ENCODE results near the gene NKAIN2. TPM values are rescaled to one million over a fixed set of nuclear protein-coding genes. Genes with fewer than 3 reads are reported as not detected.

The NKAIN2 gene
- total RNA-seq, 2 donors from 2014 or later, result 2.4 to 2.7 TPM

DNA sequence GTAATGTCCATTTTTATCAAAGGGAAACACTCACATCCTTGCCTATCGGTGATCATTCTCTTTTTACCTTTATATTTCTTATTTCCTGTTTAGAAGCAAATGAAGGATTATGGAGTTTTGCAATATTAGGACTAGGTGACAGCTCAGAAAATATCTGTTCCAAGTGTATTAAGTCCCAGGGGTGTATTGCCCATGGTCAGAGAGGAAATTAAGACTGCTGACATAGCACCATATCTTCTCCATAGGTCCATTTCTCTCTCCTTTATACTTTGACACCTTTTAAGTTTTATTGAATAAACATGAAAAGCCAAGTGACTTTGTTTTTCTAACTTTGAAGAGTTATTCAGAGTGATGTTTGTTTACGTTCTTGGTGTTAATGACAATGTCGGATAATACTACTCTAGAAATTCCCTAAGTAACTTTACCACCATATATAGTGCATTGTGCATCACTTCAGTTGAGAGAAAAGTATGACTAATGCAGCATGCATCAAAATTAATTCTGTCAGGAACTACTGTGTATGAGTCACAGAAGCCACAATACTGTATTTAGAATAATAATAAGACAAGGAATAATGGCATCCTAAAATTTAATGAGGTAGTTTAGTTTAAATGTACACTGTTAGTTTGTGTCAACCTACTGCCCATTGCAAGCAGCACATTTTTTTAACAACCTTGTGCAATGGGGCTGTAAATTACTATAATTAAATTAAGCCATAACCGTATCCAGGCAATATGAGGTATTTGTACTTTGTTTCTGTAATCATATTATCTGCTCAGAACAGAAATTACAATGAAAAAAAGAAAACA is 684.2 kb downstream of the NKAIN2 start:
- intact Hi-C loops (cut with DNase I), result no loop called here
- ATAC-seq (no peak), DNase-seq (no peak)

DNA sequence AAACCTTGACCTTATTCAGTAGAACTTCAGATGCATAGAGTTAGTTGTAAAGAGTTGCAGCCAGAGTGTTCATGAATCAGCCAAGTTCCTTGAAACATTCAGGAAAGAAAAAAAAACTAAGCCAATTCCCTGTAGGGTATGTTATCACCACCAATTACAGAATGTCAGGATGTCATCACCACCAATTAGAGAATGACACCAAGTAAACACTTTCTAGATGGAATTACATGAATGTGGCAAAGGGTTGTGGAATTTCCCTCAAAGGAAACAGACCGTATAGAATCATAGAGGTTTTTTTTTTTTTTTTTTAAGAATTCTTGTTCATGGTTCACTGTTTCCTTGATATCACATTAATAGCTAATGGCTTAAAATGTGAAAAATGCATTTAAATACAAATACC is 686.5 kb downstream of the NKAIN2 start:
- intact Hi-C loops (cut with DNase I), result no loop called here
- ATAC-seq, result no peak

DNA sequence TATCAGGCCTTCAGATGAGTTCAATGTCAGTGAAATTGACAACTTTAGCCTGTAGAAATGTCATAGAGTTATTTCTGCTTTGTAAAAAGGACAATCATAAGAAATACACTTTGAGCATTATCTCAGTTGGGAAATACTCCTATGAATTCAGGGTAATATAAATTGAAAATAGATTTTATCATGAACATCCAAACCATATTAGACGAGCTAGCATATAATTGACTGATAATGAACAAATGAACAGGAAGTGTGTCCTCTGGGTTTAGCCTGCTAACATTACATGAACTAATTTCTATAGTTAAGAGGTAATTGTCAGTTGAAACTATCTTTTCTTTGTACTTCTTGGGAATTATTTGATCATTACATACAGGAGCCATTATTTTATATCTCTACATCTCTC is 689.6 kb downstream of the NKAIN2 start:
- no peak for DNase-seq
- intact Hi-C loops (cut with DNase I), result no loop called here
- ATAC-seq, result no peak

More for the DNA sequence above, 686.5 kb downstream of the NKAIN2 start:
- no peak for DNase-seq

DNA sequence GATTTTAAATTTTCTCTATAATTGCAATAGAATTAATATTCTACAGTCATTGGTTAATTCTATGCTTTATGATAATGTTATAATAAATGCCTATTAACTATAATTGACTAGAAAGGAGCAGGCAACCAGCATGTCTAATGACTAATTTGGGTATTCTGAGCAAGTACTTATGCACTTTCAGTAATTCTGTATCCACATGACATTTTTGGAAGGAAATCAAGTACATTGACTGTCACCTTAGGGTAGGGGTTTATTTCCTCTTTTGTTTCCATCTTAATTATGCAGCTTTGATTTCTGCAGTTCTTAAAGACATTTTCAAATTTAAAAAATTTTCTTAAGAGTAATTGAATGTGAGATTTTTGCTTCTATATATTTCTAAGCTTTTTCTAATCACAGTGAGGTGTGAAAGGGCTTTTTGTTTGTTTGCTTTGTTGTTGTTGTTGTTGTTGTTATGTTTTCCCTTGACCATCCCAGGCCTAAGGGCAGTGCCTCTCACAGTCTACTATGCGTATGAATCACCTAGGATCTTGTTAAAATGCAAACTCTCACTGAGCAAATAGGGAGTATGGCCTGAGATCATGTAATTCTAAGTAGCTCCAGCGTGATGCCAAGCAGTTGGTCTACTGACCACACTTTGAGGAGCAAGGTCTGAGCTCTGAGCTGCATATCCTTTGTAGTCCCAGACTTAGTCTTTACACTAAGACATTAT is 691.4 kb downstream of the NKAIN2 start:
- no peak for ATAC-seq
- no peak for DNase-seq
- intact Hi-C loops (cut with DNase I), result no loop called here

DNA sequence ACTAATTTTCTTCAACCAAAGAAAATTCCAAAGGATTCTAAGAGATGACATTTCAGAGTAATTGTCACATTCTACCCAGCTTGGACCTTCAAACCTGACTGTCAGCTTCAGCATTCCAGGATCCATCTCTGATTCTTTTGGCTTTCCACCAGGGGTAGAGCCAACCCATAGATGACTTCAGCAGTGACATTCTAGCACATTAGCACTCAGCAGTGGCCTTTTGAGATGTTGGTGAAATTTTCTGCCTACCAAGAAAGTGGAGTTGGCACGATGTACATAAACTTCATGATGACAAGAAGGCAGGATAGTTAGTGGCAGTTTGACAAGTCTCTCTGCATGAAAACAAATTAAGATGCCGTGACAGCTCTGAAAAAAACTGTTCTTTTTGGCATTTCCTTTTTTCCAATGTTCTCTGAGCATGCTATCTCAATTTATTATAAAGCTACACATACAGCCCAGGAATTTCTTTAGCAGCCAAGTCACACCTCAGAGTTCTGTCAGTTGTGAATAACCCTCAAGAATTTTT is 692.1 kb downstream of the NKAIN2 start:
- intact Hi-C loops (cut with DNase I), result no loop called here
- ATAC-seq (no peak), DNase-seq (no peak)

DNA sequence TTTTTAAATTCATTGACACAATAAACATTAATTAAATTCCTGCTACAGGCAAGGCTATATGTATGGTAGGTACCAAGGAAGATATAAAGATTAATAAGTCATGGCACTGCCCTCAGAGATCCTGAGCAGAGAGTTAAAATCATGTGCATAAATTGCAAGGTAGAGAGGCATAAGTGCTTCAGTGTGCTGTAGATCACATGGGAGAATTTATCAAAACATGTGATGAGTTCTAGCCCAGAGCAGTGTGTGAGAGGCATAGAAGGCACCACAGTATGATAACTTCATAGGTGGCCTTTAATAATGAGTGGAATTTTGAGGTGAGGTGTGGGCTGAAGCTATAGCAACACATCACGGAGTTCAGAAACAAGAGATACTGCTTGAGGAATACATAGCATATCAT is 692.7 kb downstream of the NKAIN2 start:
- intact Hi-C loops (cut with DNase I), result no loop called here
- no peak for ATAC-seq
- no peak for DNase-seq

DNA sequence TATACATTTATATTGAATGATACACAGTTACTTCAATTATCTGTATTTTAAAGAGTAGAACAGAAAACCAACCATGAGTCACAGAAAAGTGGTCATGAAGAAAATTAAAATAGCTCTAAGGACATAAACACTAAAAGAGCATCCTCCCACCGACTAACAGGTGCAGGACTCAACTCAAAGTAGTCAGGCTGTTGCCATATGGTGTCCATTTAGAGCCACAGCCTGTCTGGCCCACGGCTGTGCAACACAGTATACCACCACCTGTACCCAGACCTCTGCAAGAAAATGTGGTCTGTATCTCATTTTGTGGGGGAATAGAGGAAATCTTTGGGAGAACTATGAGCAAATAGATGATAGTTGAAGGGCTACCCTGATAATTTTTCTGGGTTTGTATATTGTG is 708.8 kb downstream of the NKAIN2 start:
- DNase-seq, result no peak
- ATAC-seq, result no peak
- intact Hi-C loops (cut with DNase I), result no loop called here

DNA sequence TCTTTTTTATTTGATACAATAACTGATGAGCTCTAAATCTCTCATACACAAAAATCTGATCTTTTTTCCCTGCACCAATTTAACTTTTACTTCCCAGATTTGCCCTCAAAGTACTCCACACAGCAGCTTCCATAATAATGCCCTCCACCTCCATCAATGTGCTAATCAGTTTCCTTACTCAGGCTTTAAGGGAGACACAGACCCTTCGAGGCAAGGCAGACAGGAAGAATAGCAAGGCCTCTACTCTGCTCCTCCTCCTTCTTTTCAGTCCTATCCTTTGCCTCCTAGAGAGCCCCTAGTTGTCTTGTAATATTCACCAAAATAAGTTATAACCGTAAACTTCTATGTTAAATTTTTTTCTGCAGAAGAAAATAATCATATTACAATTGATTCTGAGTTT is 713.7 kb downstream of the NKAIN2 start:
- DNase-seq (no peak), ATAC-seq (no peak)
- intact Hi-C loops (cut with DNase I), result no loop called here

DNA sequence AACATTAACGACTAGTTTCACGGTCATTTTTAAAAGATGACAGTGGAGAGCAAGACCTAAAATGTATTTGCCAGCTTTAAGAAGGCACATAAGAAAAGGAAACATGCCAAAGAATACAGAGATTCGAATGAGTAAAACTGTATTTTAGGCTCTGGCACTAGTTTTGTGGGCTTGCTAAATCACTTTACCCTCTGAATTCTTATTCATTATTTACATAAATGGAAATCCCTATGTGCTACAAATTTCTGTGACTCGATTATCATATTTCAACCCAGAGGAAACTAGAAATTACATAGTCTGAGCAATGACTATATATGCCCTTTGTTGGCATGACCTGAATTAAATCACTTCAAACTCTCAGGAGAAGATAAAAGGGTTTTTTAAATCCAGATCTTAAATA is 716.8 kb downstream of the NKAIN2 start:
- DNase-seq (no peak), ATAC-seq (no peak)
- intact Hi-C loops (cut with DNase I), result no loop called here

DNA sequence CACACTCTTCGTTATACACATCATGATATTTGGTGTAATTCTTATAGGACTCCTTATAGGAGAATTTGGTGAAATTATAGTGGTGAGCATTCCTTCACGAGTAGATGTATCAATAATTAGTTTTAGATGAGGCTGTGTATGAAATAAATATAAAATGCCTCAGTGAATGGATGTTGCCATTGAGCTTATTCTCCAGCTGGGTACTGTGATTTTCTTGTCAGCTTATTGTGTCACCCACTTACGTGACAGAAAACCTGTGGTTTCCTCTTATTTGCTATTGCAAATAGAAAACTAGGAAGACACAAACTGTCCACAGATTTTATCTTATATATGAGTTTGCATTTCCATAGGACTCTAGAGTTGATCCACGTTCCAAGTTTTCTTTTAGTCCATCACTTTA is 718.7 kb downstream of the NKAIN2 start:
- ATAC-seq, result no peak
- intact Hi-C loops (cut with DNase I), result no loop called here
- DNase-seq, result no peak

DNA sequence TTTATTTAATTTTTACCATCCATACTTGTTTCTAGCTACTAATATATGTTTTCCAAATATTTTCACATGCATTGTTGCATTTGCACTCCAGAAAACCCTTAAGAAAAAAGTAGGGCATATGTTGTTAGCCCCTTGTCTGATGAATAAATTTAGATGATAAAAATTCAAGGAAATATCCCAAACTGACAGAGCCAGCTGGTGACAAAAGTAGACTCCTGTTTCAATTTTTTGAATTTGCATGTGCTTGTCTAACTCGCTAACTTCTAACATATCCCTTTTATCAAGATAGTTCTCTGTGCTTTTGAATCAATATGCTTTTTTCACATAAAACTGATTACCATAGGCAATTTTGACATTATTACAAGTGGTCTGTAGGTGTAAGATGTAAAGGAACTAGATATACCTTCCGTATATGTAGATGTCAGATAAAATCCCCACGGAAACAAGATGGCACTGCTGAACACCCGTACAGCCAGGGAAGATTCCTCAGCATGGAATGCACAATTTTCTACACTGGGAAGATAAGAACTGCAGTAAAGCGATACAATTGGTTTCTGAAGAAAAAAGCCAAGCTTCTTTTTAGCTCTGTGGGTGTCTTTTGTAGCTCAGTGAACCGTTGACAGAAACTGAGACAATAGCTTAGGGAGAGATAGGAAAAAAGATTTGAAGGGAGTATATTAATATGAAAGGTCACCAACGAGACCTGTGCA is 721.0 kb downstream of the NKAIN2 start:
- intact Hi-C loops (cut with DNase I), result no loop called here

DNA sequence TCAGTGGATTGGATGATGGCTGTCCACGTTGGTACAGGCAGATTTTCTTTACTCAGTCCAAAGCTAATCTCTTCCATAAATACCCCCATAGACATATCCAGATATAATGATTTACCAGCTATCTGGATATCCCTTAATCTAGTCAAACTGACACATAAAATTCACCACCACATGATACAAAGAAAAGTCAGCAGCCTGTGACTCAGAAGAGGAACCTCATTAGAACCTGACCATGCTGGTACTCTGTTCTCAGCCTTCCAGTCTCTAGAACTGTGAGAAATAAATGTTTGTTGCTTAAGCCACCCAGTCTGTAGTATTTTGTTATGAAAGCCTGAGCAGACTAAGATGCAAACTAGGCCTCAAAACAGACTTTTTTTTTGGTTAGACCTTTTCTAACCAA is 727.3 kb downstream of the NKAIN2 start:
- DNase-seq (no peak), ATAC-seq (no peak)
- intact Hi-C loops (cut with DNase I), result no loop called here

More for the DNA sequence above, 721.0 kb downstream of the NKAIN2 start:
- ATAC-seq, result no peak
- no peak for DNase-seq

DNA sequence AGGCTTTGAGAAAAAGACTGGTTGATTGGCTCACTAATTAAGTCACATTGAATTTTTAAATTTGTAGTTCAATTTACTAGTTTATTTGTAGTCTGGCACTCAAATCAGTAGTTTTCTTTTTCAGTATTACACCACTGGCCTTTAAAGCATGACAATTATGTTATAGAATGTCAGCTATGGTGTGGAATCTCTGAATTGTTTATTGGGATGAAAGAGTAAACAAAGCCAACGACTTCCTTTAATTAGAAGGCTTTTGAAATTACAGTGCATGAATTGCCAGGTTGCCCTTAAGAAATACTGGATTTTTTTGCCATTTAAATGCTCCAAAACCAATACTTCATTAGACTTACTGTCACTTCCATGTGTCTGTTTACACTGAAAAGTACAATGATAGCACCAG is 731.6 kb downstream of the NKAIN2 start:
- intact Hi-C loops (cut with DNase I), result no loop called here
- ATAC-seq (no peak), DNase-seq (no peak)

DNA sequence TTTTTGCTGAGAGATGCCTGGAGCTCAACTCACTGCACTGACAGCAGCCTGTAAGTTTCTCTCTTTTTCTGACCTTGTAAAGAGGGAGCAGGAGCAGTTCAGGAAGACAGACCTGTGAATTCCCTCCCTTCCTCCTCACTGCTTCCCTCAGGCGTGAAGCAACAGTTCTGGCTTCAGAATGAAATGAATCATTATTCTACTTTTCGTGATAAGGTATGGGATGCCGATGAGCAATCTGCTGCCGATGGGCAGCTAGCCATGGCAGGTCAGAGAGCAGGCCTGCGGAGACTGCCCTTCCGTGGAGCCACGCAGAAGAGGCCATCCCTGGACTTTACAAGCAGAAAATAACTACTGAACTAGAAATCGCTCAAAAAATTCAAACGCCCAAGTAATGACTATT is 732.1 kb downstream of the NKAIN2 start:
- DNase-seq, result peak; percentile 22
- intact Hi-C loops (cut with DNase I), result no loop called here
- ATAC-seq, result peak in 1 of 2 donors; percentile 95

DNA sequence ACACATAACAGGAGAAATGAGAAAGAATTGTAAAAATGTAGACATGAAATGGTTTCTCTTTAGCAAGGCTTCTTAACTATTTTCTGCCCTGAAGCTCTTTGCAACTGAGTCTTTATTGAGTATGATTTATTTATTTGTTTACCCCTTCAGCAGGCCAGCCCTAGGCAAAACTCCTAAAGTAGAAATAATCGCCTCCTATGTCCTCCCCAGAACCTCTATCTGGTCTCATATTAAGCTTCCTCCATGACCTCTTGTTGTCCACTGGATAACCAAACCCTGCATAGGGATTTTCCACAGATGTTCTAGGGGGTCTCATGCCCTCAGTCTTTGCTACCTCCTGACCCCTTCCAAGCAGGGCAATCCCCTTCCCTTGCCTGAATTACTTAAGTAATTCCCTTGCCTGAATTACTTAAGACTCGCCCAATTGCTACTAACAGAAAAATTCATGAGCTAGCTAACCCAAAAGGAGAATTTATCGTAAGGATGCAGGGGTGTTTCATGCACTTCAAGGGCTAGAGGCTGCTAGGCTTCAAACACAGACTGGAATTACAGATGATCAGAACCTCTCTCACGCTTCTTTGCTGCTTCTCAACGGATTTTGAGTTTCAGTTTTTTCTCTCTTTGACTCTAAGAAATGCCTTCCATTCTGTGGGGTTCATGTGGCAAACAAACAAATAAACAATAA is 732.6 kb downstream of the NKAIN2 start:
- intact Hi-C loops (cut with DNase I), result no loop called here
- no peak for ATAC-seq
- no peak for DNase-seq

DNA sequence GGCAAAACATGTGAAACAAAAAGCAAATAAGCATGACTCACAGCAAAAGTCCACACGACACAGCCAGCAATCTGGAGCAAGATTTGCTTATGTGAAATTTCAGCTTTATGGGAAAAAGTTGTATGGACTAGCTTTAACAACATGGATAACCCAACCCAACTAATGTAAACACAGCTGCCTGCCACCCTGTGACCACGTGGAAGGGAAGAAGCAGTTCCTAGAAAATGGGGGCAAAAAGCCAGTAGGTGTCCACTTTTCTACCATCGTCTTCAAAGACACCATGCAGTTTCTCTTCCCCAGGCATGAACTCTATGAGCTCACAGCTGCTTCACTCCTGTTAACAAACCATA is 733.2 kb downstream of the NKAIN2 start:
- DNase-seq, result no peak
- ATAC-seq, result no peak
- intact Hi-C loops (cut with DNase I), result no loop called here

DNA sequence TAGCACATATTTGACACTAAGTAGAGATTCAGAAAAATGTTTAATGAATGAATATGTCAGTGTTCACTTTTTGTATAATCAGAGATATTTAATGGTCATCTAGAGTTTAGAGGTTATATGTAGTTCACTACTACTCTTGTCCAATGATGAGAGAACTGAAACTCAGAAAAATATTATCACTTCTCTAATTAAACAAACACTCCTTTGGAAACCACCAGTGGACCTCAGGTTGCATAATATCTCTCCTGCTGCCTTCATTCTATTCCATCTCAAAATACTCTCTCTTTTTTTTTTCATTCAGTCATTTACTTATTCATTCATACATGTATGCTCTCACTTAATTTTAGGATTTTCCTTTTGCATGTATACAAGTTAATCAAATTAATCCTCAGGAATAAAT is 735.4 kb downstream of the NKAIN2 start:
- no peak for ATAC-seq
- no peak for DNase-seq
- intact Hi-C loops (cut with DNase I), result no loop called here

DNA sequence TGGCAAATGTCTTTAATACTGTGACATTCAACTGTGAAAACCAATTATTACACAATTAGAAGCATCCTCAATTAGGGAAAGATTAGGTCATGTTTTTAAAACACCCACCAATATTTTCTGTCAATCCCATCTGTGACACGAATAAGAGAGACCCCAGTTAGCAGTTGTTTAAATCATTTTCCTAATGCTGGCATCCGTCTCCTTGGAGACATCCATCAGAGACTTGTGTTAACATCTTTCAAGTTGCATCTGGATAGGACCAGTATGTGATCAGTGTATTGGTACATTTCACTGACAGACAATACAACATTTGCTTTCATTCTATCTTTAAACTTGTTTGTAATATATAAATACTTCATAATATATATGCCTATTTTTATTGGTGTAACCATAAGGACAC is 737.9 kb downstream of the NKAIN2 start:
- DNase-seq (no peak), ATAC-seq (no peak)
- intact Hi-C loops (cut with DNase I), result no loop called here

DNA sequence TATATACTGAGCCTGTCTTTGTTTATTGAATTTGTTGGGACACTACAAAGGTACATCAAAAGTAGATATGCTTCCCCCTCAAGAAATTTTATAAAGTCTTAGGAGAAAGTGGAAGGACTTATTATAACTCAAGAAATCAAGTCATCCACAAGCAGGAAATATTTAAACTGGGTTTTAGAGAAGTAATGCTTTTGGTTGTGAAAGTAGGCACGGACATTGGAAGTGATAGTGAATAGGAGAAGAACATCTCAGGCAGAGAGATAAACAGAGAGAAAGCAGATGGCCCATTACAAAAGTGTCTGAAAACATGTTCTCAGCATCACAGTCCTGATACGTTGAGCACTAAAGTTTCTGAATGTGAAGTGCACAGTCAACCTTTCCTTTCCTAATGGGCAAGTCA is 742.9 kb downstream of the NKAIN2 start:
- intact Hi-C loops (cut with DNase I), result no loop called here
- no peak for DNase-seq
- no peak for ATAC-seq

All from left cardiac atrium (tissue), 4 donors.